Lung (tissue), 12 donors: ENCODE results near the gene STAC. TPM values are rescaled to one million over a fixed set of nuclear protein-coding genes. Genes with fewer than 3 reads are reported as not detected.

ENCODE experiments used
- ATAC-seq: fragments of 200-7000 bp; cut with Tn5 transposase; one replicate; pipeline ENCODE4 v1.9.1; 2020; ENCODE audit warnings: moderate number of reproducible peaks; ENCODE audit not compliant: insufficient read depth, low FRiP score
- DNase-seq, 3 donors: peaks; one replicate each; pipeline ENCODE4 v3.0.0-alpha.2; 2013 to 2017
- H3K27ac ChIP-seq, 2 donors: one replicate each; pipeline ENCODE4 v1.5.1; 2013; ENCODE audit warnings: mild to moderate bottlenecking in 2 of 2, moderate library complexity in 2 of 2, control low read depth in 1 of 2, inconsistent platforms in 1 of 2, low read depth in 1 of 2, low read length in 1 of 2
- H3K27me3 ChIP-seq, 3 donors: one replicate each; pipeline ENCODE4 v1.5.1; 2013; ENCODE audit warnings: low read length in 2 of 3; ENCODE audit not compliant: control insufficient read depth in 3 of 3, insufficient read depth in 3 of 3
- H3K36me3 ChIP-seq, 4 donors: one replicate each; pipeline ENCODE4 v1.5.1; 2013; ENCODE audit warnings: low read length in 4 of 4, mild to moderate bottlenecking in 1 of 4, moderate library complexity in 1 of 4; ENCODE audit not compliant: control insufficient read depth in 4 of 4, insufficient read depth in 4 of 4
- H3K4me1 ChIP-seq, 5 donors: one replicate each; pipeline ENCODE4 v1.5.1; 2013; ENCODE audit warnings: low read length in 5 of 5, mild to moderate bottlenecking in 2 of 5, moderate library complexity in 1 of 5; ENCODE audit not compliant: control insufficient read depth in 5 of 5, insufficient read depth in 5 of 5
- H3K4me3 ChIP-seq: one replicate; pipeline ENCODE4 v1.5.1; 2013; ENCODE audit warnings: mild to moderate bottlenecking, control low read depth, moderate library complexity
- H3K9ac ChIP-seq, 2 donors: one replicate each; pipeline ENCODE4 v1.5.1; 2013; ENCODE audit warnings: low read length in 2 of 2, control low read depth in 1 of 2; ENCODE audit not compliant: insufficient read depth in 1 of 2
- H3K9me3 ChIP-seq, 4 donors: one replicate each; pipeline ENCODE4 v1.5.1; 2013; ENCODE audit warnings: low read length in 3 of 4, mild to moderate bottlenecking in 1 of 4, moderate library complexity in 1 of 4; ENCODE audit not compliant: control insufficient read depth in 4 of 4, insufficient read depth in 3 of 4
- CTCF ChIP-seq: IDR thresholded peaks from 2 replicates; pipeline ENCODE4 v1.5.1; 2012; ENCODE audit warnings: mild to moderate bottlenecking; ENCODE audit errors: control extremely low read depth, extremely low read depth
- WGBS, 2 donors: extraction: QIAGEN DNeasy Blood & Tissue Kit; methylation state at CpG; one replicate each; pipeline ENCODE4 v1.1.7; 2013; 5-methylcytosine and 5-hydroxymethylcytosine counted together
- polyA plus RNA-seq, 2 donors: library from polyadenylated mRNA; stranded (reverse); fragments of 200-250 nt; gene quantifications; one replicate each; pipeline ENCODE4 v1.2.1, GENCODE V29; 2013
- total RNA-seq, 2 donors: library from RNA; depleted of rRNA in 1 of 2; stranded (reverse); fragments of >200 nt in 1 of 2; gene quantifications; one replicate each; pipeline ENCODE4 v1.2.1, GENCODE V29; 2014 to 2021
- donor health status: control.
- donor health status: control.
- donor health status: Bipolar disorder and iron deficiency.
- donor health status: healthy.
- donor health status: DM: yes; HTN: yes; CAD: no.

Gene STAC
- total and polyA plus RNA-seq, 4 donors: 1.3 to 17.2 (median 5.7) TPM

GRCh38 chr3:36416599-36416998 is 36.3 kb downstream of the STAC start:
- Histone ChIP-seq H3K4me3 (no peak overlapping the region), H3K27ac (no peak overlapping the region), H3K9ac (no peak overlapping the region), H3K9me3 (peaks cover 0 to 8% (median 0%) of the 10 kb centered on the region in 4 donors), H3K4me1 (no peaks in the 10 kb centered on the region), H3K36me3 (no peaks in the 10 kb centered on the region), H3K27me3 (no peaks in the 10 kb centered on the region)
- no peak for TF ChIP-seq CTCF
- WGBS, 2 donors: 3 to 95% methylated on average over 1 of the region's 1 CpG
- no peak for DNase-seq
- ATAC-seq: no peak

GRCh38 chr3:36417237-36417636 is 36.9 kb downstream of the STAC start:
- Histone ChIP-seq H3K27ac (no peak overlapping the region), H3K4me1 (no peaks in the 10 kb centered on the region), H3K9ac (no peak overlapping the region), H3K9me3 (peaks cover 0 to 8% (median 0%) of the 10 kb centered on the region in 4 donors), H3K27me3 (no peaks in the 10 kb centered on the region), H3K4me3 (no peak overlapping the region), H3K36me3 (no peaks in the 10 kb centered on the region)
- 68 to 85% methylated on average over 2 of the region's 2 CpGs for WGBS, 2 donors
- TF ChIP-seq CTCF: no peak
- DNase-seq (no peak), ATAC-seq (no peak)

- no peaks in the 10 kb centered on the region for H3K27me3 ChIP-seq
- ATAC-seq: no peak
- H3K4me3 ChIP-seq: no peak overlapping the region
- no peak for TF ChIP-seq CTCF
- H3K4me1 ChIP-seq: no peaks in the 10 kb centered on the region
- no peak overlapping the region for H3K9ac ChIP-seq
- 67 to 92% methylated on average over 1 of the region's 1 CpG for WGBS, 2 donors
- DNase-seq: no peak
- no peak overlapping the region for H3K27ac ChIP-seq
- H3K9me3 ChIP-seq: peaks cover 0 to 8% (median 0%) of the 10 kb centered on the region in 4 donors
- H3K36me3 ChIP-seq: no peaks in the 10 kb centered on the region
Observed at GRCh38 chr3:36418296-36418695, 38.0 kb downstream of the STAC start.

GRCh38 chr3:36428445-36428844 is 48.1 kb downstream of the STAC start:
- Histone ChIP-seq H3K9ac (no peak overlapping the region), H3K4me1 (no peaks in the 10 kb centered on the region), H3K9me3 (no peaks in the 10 kb centered on the region), H3K36me3 (no peaks in the 10 kb centered on the region), H3K4me3 (no peak overlapping the region), H3K27me3 (no peaks in the 10 kb centered on the region), H3K27ac (no peak overlapping the region)
- no peak for TF ChIP-seq CTCF
- DNase-seq (no peak), ATAC-seq (no peak)
- 50 to 70% methylated on average over 4 of the region's 4 CpGs for WGBS, 2 donors
